Naive thymus-derived CD4-positive, alpha-beta T cell (primary cell): Measurements from ENCODE around the gene SEMA3F. TPM values are rescaled to one million over a fixed set of nuclear protein-coding genes. Genes with fewer than 3 reads are reported as not detected.

Source experiments
- ATAC-seq: fragments of 150-1000 bp; cut with Tn5 transposase; 2 replicates; pipeline ENCODE4 v1.10.0; 2021; ENCODE audit warnings: mild to moderate bottlenecking, moderate library complexity
- CTCF ChIA-PET: fragments of 350-600 bp; sonication (Branson Sonifier 250); formaldehyde crosslinking; loops from one replicate; lab custom pipeline; 2021; ENCODE audit warnings: antibody characterized with exemption; lab: Charles Lee
- POLR2A ChIA-PET: fragments of 350-600 bp; sonication (Branson Sonifier 250); formaldehyde crosslinking; loops from one replicate; lab custom pipeline; 2021; ENCODE audit warnings: antibody characterized with exemption, inconsistent platforms; lab: Charles Lee
- DNase-seq, 9 donors: peaks; one replicate each; pipeline versions ENCODE4 v3.0.0 to v3.0.0-alpha.2; 2020 to 2022; ENCODE audit warnings: mixed read lengths in 1 of 9
- H3K27ac ChIP-seq: one replicate; pipeline ENCODE4 v1.7.0; 2013; ENCODE audit warnings: mild to moderate bottlenecking, low read depth, low read length, moderate library complexity
- H3K27me3 ChIP-seq, 2 donors: one replicate each; pipeline ENCODE4 v1.7.0; 2013; ENCODE audit warnings: low read length in 2 of 2, mild to moderate bottlenecking in 2 of 2, moderate library complexity in 2 of 2; ENCODE audit not compliant: control insufficient read depth in 2 of 2, insufficient read depth in 2 of 2
- H3K36me3 ChIP-seq, 3 experiments: 1 replicate in 2 of 3; 2 replicates in 1 of 3; pipeline ENCODE4 v1.7.0; 2013; ENCODE audit warnings: low read length in 3 of 3, mild to moderate bottlenecking in 3 of 3, moderate library complexity in 1 of 3; ENCODE audit not compliant: insufficient read depth in 3 of 3, control insufficient read depth in 2 of 3
- H3K4me1 ChIP-seq, 2 donors: one replicate each; pipeline ENCODE4 v1.7.0; 2013; ENCODE audit warnings: low read length in 2 of 2, mild to moderate bottlenecking in 2 of 2, moderate library complexity in 1 of 2; ENCODE audit not compliant: control insufficient read depth in 2 of 2, insufficient read depth in 2 of 2
- H3K4me3 ChIP-seq: 2 replicates; pipeline ENCODE4 v1.7.0; 2013; ENCODE audit warnings: mild to moderate bottlenecking, low read length
- H3K9me3 ChIP-seq, 3 experiments: 1 replicate in 2 of 3; 2 replicates in 1 of 3; pipeline ENCODE4 v1.7.0; 2013; ENCODE audit warnings: low read length in 3 of 3; ENCODE audit not compliant: control insufficient read depth in 2 of 3
- H3K27ac Mint-ChIP-seq, 9 donors: one replicate each; pipeline ENCODE4 v1.8.0; 2020 to 2022; ENCODE audit warnings: mixed read lengths in 9 of 9, mild to moderate bottlenecking in 8 of 9, moderate library complexity in 5 of 9, inconsistent platforms in 2 of 9
- H3K27me3 Mint-ChIP-seq, 5 donors: one replicate each; pipeline ENCODE4 v1.8.0; 2021 to 2022; ENCODE audit warnings: mixed read lengths in 5 of 5, mild to moderate bottlenecking in 1 of 5
- H3K36me3 Mint-ChIP-seq, 5 donors: one replicate each; pipeline ENCODE4 v1.8.0; 2020 to 2022; ENCODE audit warnings: mixed read lengths in 5 of 5, mild to moderate bottlenecking in 3 of 5, inconsistent platforms in 1 of 5
- H3K4me1 Mint-ChIP-seq, 7 donors: one replicate each; pipeline ENCODE4 v1.8.0; 2020 to 2022; ENCODE audit warnings: mixed read lengths in 7 of 7, mild to moderate bottlenecking in 3 of 7, inconsistent platforms in 1 of 7
- H3K4me3 Mint-ChIP-seq, 10 donors: one replicate each; pipeline ENCODE4 v1.8.0; 2020 to 2022; ENCODE audit warnings: mild to moderate bottlenecking in 10 of 10, mixed read lengths in 10 of 10, moderate library complexity in 6 of 10, inconsistent platforms in 2 of 10
- H3K9me3 Mint-ChIP-seq, 11 donors: one replicate each; pipeline ENCODE4 v1.8.0; 2020 to 2022; ENCODE audit warnings: mixed read lengths in 11 of 11, mild to moderate bottlenecking in 4 of 11, inconsistent platforms in 1 of 11, moderate library complexity in 1 of 11
- intact Hi-C, 2 donors: fragments of 100-400 bp; cut with micrococcal nuclease; formaldehyde crosslinking; loops; one replicate each; pipeline ENCODE4 v1.15.1; 2023
- polyA plus RNA-seq, 2 donors: library from polyadenylated mRNA; unstranded; fragments of 300-500 nt; fragmentation: Illumina TruSeq; gene quantifications; one replicate each; pipeline ENCODE4 v1.2.3, GENCODE V29; 2021
- total RNA-seq, 6 experiments: library from RNA in 5 of 6; stranded (reverse) in 5 of 6; gene quantifications; 1 replicate in 5 of 6; 2 replicates in 1 of 6; pipeline ENCODE4 v1.2.3 and lab custom pipeline; 2021 to 2026

The SEMA3F gene
- total and polyA plus RNA-seq, 7 experiments from 2014 or later = 0.34 to 1.1 (median 0.69) TPM; not detected in 4

DNA sequence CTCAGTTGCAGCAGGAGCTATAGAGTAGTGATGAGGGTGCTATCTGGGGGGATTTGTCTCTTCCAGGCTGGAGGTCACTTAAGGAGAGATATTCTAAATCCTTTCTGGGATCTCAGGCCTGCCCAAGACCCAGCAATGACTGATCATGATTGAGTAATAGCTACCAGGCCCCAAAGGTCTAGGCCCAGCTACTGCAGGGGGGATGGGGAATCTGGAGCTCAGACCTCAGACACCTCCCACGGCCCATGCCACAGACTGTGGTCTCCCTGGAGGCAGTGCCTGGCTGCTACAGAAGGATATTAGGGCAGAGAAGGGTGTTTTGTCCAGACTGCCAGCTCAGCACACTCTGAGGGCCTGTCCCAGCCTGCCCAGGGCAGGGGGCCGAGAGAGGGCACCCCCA, 56.8 kb downstream of the SEMA3F start:
- Mint-ChIP-seq H3K27ac (peak overlapping the region in 1 of 9 donors; percentile 51), H3K9me3 (no peaks in the 10 kb centered on the region), H3K4me3 (no peak overlapping the region), H3K4me1 (no peaks in the 10 kb centered on the region), H3K36me3 (no peaks in the 10 kb centered on the region), H3K27me3 (peaks cover 2 to 19% (median 14%) of the 10 kb centered on the region in 5 donors)
- CTCF ChIA-PET = interaction anchor here (1.1 kb wide), 1 partner anchor 17 kb away, joined by 6 read pairs; no protein-coding TSS in a partner anchor
- POLR2A ChIA-PET = no interaction called here
- Histone ChIP-seq H3K4me3 (no peak overlapping the region), H3K36me3 (no peaks in the 10 kb centered on the region), H3K27me3 (no peaks in the 10 kb centered on the region), H3K9me3 (no peaks in the 10 kb centered on the region), H3K4me1 (no peaks in the 10 kb centered on the region), H3K27ac (no peak overlapping the region)
- intact Hi-C loops = no loop called here
- ATAC-seq (no peak), DNase-seq (peak in 1 of 9 donors; percentile 45)

DNA sequence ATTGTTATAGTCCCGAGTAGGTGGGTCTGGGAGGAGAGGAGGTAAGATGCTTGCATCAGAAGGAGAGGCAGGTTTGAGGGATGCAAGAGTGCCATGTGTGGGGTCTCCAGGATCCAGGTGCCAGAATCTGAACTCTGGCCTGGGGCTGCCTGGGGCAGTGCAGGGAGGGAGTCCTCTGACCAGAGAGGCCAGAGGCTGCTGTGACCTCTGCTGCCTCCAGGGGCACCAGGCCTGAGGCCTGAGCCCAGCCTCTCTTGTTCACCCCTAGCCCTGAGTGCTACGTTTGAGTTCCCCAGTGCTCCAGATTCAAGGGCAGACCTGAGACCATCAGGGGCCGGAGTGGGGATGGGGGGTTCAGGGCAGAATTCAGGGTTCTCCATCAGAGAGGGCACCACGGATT, 57.4 kb downstream of the SEMA3F start:
- H3K36me3 Mint-ChIP-seq = no peaks in the 10 kb centered on the region
- DNase-seq (no peak), ATAC-seq (no peak)
- H3K9me3 Mint-ChIP-seq = no peaks in the 10 kb centered on the region
- H3K27me3 Mint-ChIP-seq = peaks cover 0 to 13% (median 10%) of the 10 kb centered on the region in 5 donors
- Histone ChIP-seq H3K27me3 (no peaks in the 10 kb centered on the region), H3K27ac (no peak overlapping the region), H3K9me3 (no peaks in the 10 kb centered on the region), H3K4me1 (no peaks in the 10 kb centered on the region), H3K4me3 (no peak overlapping the region), H3K36me3 (no peaks in the 10 kb centered on the region)
- POLR2A ChIA-PET = no interaction called here
- no peaks in the 10 kb centered on the region for H3K4me1 Mint-ChIP-seq
- intact Hi-C loops = no loop called here
- H3K27ac Mint-ChIP-seq = peak overlapping the region in 1 of 9 donors; percentile 51
- H3K4me3 Mint-ChIP-seq = no peak overlapping the region
- CTCF ChIA-PET = interaction anchor here (1.1 kb wide), 1 partner anchor 18 kb away, joined by 6 read pairs; no protein-coding TSS in a partner anchor

DNA sequence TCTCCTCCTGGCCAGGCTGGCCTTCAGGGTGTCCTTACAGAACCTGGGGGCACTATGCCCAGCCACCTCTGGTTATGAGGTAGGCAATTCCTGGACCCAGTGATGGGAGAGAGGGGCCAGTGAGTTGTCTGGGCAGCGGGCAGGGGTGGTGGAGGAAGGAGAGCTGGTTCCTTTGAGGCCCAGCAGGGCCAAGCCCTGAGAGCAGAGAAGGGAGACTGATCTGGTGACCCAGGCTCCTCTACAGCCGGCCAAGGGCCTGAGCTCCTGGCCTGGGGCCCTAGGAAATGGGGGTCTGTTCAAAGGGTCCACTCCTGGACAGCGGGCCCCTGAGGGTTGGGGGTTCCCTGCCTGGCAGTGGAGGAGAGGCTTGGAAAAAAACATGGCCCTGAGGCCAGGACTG, 57.8 kb downstream of the SEMA3F start:
- intact Hi-C loops = no loop called here
- Mint-ChIP-seq H3K4me3 (no peak overlapping the region), H3K9me3 (no peaks in the 10 kb centered on the region), H3K27me3 (peaks cover 0 to 10% (median 8%) of the 10 kb centered on the region in 5 donors), H3K36me3 (no peaks in the 10 kb centered on the region), H3K27ac (no peak overlapping the region), H3K4me1 (no peaks in the 10 kb centered on the region)
- Histone ChIP-seq H3K27me3 (no peaks in the 10 kb centered on the region), H3K27ac (no peak overlapping the region), H3K4me1 (no peaks in the 10 kb centered on the region), H3K9me3 (no peaks in the 10 kb centered on the region), H3K4me3 (no peak overlapping the region), H3K36me3 (no peaks in the 10 kb centered on the region)
- no peak for ATAC-seq
- CTCF ChIA-PET = no interaction called here
- POLR2A ChIA-PET = no interaction called here
- no peak for DNase-seq

DNA sequence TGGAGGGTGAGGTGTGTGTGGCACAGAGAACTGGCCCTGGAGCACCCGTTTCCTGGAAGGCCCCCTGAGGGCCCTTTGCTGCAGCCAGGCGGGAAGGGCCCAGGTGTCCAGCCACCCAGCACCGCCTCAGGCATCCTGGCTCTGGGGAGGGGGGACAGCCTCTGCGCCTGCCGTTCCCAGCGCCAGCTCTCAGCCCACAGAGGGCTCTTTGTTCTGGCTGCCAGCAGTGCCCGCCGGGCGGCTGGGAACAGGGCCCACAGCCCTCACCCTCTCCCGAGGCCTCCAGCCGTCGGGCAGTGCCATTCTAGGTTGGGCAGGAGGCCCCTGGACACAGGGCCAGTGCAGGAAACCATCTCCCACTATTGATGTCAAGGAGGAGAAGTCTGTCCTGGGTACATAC, 58.2 kb downstream of the SEMA3F start:
- Histone ChIP-seq H3K27ac (no peak overlapping the region), H3K4me1 (no peaks in the 10 kb centered on the region), H3K27me3 (no peaks in the 10 kb centered on the region), H3K9me3 (no peaks in the 10 kb centered on the region), H3K36me3 (no peaks in the 10 kb centered on the region), H3K4me3 (no peak overlapping the region)
- H3K4me3 Mint-ChIP-seq = no peak overlapping the region
- POLR2A ChIA-PET = no interaction called here
- DNase-seq (no peak), ATAC-seq (no peak)
- no peaks in the 10 kb centered on the region for H3K4me1 Mint-ChIP-seq
- intact Hi-C loops = no loop called here
- CTCF ChIA-PET = interaction anchor here (1.0 kb wide), 1 partner anchor 19 kb away, joined by 4 read pairs; no protein-coding TSS in a partner anchor
- H3K9me3 Mint-ChIP-seq = no peaks in the 10 kb centered on the region
- no peak overlapping the region for H3K27ac Mint-ChIP-seq
- H3K27me3 Mint-ChIP-seq = peaks cover 0 to 9% (median 5%) of the 10 kb centered on the region in 5 donors
- no peaks in the 10 kb centered on the region for H3K36me3 Mint-ChIP-seq

DNA sequence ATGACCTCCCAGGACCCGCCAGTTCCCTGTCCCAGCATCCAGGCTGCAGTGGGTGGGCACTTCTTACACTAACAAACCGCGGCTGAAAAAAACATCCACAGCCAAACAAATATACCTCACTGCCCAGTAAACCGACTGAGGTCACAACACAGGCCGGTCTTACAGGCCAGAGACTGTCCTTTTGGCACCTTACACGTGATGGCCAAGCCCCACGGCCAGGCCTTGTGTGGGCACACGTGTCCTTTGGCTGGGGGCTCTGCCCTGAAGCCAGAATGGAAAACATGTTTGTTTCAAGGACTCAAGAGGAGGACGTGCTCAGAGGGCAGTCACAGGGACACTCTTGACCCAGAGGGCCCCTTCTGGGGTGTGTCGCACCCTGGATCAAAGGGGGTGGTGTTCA, 59.7 kb downstream of the SEMA3F start:
- Mint-ChIP-seq H3K27ac (no peak overlapping the region), H3K27me3 (peaks cover 0 to 4% (median 0%) of the 10 kb centered on the region in 5 donors), H3K36me3 (no peaks in the 10 kb centered on the region), H3K9me3 (peaks cover 0 to 2% (median 0%) of the 10 kb centered on the region in 11 donors), H3K4me3 (no peak overlapping the region), H3K4me1 (no peaks in the 10 kb centered on the region)
- POLR2A ChIA-PET = no interaction called here
- DNase-seq (no peak), ATAC-seq (no peak)
- H3K27me3 ChIP-seq = no peaks in the 10 kb centered on the region
- H3K36me3 ChIP-seq = no peaks in the 10 kb centered on the region
- H3K9me3 ChIP-seq = no peaks in the 10 kb centered on the region
- no peak overlapping the region for H3K27ac ChIP-seq
- H3K4me1 ChIP-seq = no peaks in the 10 kb centered on the region
- CTCF ChIA-PET = interaction anchor here (0.6 to 1.3 kb wide), 3 partner anchors 20 to 97 kb away, joined by 3 to 4 read pairs (median 3); no protein-coding TSS in a partner anchor
- intact Hi-C loops = no loop called here
- no peak overlapping the region for H3K4me3 ChIP-seq

DNA sequence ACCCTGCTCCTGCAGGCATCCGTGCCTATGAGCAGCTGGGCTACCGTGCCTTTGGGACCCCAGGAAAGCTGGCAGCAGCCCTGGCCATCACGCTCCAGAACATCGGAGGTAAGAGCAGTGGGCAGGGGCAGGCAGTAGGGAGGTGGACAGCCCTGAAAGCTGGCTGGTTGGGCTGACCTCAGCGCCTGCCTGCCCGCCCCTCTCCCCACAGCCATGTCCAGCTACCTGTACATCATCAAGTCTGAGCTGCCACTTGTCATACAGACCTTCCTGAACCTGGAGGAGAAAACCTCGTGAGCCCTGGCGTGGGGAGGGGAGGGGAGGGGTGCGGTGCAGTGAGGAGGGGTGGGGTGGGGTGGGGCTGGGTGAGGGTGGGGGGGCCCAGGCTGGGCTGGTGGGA, 60.4 kb downstream of the SEMA3F start:
- intact Hi-C loops = no loop called here
- ChIA-PET POLR2A (no interaction called here), CTCF (interaction anchor here (0.9 to 1.3 kb wide), 3 partner anchors 10 to 23 kb away, joined by 3 to 4 read pairs (median 3); no protein-coding TSS in a partner anchor)
- peaks cover 0 to 4% (median 0%) of the 10 kb centered on the region in 5 donors for H3K27me3 Mint-ChIP-seq
- DNase-seq = no peak
- Histone ChIP-seq H3K27ac (no peak overlapping the region), H3K4me1 (no peaks in the 10 kb centered on the region), H3K9me3 (no peaks in the 10 kb centered on the region), H3K27me3 (no peaks in the 10 kb centered on the region), H3K4me3 (no peak overlapping the region), H3K36me3 (no peaks in the 10 kb centered on the region)
- no peak overlapping the region for H3K27ac Mint-ChIP-seq
- ATAC-seq = no peak
- no peak overlapping the region for H3K4me3 Mint-ChIP-seq
- no peaks in the 10 kb centered on the region for H3K4me1 Mint-ChIP-seq
- peaks cover 0 to 2% (median 0%) of the 10 kb centered on the region in 11 donors for H3K9me3 Mint-ChIP-seq
- no peaks in the 10 kb centered on the region for H3K36me3 Mint-ChIP-seq

DNA sequence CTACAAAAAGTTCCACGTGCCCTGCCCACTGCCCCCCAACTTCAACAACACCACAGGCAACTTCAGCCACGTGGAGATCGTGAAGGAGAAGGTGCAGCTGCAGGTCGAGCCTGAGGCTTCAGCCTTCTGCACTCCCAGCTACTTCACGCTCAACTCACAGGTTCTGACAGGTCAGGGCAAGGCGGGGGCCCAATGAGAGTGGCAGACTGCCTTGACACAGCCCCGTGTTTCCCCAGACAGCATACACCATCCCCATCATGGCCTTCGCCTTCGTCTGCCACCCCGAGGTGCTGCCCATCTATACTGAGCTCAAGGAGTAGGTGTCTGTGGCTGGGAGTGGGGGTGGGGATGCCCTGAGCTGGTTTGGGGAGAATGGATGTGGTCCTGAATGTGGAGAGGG, 62.6 kb downstream of the SEMA3F start:
- Histone ChIP-seq H3K9me3 (no peaks in the 10 kb centered on the region), H3K36me3 (no peaks in the 10 kb centered on the region), H3K27me3 (no peaks in the 10 kb centered on the region), H3K4me3 (no peak overlapping the region), H3K4me1 (no peaks in the 10 kb centered on the region), H3K27ac (no peak overlapping the region)
- Mint-ChIP-seq H3K4me1 (no peaks in the 10 kb centered on the region), H3K27ac (no peak overlapping the region), H3K36me3 (no peaks in the 10 kb centered on the region), H3K27me3 (peaks cover 0 to 4% (median 0%) of the 10 kb centered on the region in 5 donors), H3K9me3 (peaks cover 0 to 2% (median 0%) of the 10 kb centered on the region in 11 donors), H3K4me3 (no peak overlapping the region)
- intact Hi-C loops = no loop called here
- DNase-seq = no peak
- POLR2A ChIA-PET = no interaction called here
- CTCF ChIA-PET = interaction anchor here (4.3 kb wide), 1 partner anchor 24 kb away, joined by 18 read pairs; no protein-coding TSS in a partner anchor
- no peak for ATAC-seq
